ENCODE measurements around the gene GNAT2.

GNAT2 gene

GRCh38 chr1:109613361-109614147 is 5.9 kb downstream of the GNAT2 start:
- DNase-seq (ENCODE audit: low read depth in 2 of 3, low spot score in 1 of 3): no peak

DNA sequence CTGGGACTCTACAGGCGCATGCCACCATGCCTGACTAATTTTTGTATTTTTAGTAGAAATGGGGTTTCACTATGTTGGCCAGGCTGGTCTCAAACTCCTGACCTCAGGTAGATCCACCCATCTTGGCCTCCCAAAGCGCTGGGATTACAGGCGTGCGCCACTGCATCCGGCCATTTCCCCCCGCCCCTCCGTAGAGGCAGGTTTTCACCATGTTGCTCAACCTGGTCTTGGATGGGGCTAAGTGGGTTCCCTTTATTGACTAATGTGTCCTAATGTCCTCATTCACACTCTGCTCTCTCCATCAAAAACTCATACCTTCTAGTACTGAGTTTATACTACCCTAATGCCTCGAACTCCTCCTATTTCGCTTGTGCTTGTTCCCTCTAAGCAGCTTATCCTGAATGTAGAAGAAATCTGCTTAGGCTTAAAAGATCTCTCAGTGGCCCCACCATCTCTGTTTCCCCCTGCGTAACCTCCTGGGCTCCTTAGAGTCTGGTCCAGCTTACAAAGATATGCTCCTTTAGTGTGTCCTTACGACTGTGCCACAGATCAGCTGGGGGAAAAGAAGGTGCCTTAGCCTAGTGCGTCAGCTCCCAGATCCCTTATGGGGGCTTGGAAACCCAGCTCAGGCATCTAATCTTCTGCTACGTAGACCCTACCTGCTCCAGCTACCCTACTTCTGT is 8.0 kb downstream of the GNAT2 start:
- no peak for DNase-seq (ENCODE audit: low read depth in 2 of 3, low spot score in 1 of 3)

DNA sequence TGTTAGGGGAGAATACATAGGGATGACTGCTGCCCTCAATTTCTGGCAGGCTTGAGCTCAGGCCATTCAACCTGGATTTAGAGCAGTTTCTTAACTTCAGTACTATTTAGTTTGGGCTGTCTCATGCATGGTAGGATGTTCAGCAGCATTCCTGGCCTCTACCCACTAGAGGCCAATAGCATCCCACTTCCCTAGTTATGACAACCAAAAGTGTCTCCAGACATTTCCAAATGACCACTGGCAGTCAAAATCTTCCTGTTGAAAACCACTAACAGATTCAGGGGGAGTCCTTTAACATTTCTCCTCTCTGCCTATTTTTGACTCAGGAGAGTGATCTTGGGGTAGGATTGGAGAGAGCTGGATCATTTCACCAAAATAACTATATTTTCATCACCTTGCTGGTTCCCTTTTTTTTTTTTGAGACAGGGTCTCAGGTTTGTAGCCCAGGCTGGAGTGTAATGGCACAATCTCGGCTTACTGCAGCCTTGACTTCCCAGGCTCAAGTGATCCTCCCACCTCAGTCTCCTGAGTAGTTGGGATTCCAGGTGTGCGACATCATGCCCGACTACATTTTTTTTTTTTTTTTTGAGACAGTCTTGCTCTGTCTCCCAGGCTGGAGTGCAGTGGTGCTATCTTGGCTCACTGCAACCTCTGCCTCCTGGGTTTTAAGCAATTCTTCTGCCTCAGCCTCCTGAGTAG is 8.7 kb downstream of the GNAT2 start:
- DNase-seq (ENCODE audit: low read depth in 2 of 3, low spot score in 1 of 3): no peak

- DNase-seq (ENCODE audit: low read depth in 2 of 3, low spot score in 1 of 3): no peak
Observed at GRCh38 chr1:109609881-109610280, 9.5 kb downstream of the GNAT2 start.

- no peak for DNase-seq (ENCODE audit: low read depth in 2 of 3, low spot score in 1 of 3)
Observed at GRCh38 chr1:109605381-109605780, 14.0 kb downstream of the GNAT2 start.

GRCh38 chr1:109603229-109603628 is 16.2 kb downstream of the GNAT2 start:
- no peak for DNase-seq (ENCODE audit: low read depth in 2 of 3, low spot score in 1 of 3)

GRCh38 chr1:109598655-109599054 is 20.8 kb downstream of the GNAT2 start:
- no peak for DNase-seq (ENCODE audit: low read depth in 2 of 3, low spot score in 1 of 3)

DNA sequence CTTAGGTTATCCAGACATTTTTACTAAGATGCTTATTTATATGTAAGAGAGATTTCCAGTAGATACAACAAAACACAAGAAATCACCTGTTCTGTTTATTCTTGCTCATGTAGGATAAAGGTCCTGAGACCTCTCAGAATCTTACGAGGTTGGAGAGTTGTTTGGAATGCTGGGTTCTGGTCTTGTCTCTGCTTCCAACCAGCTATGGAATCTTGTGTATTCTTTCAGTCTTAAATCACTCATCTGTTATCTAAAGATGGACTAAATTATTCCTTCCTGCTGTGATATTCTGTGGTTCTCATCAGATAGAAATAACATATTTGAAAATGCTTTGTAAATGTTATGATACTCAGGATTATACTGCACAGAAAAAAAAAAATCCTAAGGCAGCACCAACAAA is 21.3 kb downstream of the GNAT2 start:
- DNase-seq (ENCODE audit: low read depth in 2 of 3, low spot score in 1 of 3): no peak

DNA sequence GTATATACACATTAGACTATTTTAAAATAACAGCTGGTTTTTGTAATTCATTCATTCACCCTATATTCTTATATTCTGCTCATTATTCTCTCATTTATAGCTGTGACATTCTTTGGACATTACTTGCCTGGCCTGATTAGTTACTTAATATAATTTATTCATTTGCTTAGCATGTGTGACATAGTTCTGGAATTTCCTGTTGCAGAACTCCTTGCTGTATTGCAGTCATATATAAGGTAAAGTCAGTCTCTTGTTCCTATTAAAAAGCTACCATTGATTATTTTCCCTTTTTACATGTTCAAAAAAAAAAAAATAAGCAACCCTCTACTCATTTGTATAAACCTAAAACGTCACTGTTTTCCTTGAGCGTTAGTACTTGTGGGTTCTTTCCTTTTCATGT is 23.9 kb downstream of the GNAT2 start:
- no peak for DNase-seq (ENCODE audit: low read depth in 2 of 3, low spot score in 1 of 3)

DNA sequence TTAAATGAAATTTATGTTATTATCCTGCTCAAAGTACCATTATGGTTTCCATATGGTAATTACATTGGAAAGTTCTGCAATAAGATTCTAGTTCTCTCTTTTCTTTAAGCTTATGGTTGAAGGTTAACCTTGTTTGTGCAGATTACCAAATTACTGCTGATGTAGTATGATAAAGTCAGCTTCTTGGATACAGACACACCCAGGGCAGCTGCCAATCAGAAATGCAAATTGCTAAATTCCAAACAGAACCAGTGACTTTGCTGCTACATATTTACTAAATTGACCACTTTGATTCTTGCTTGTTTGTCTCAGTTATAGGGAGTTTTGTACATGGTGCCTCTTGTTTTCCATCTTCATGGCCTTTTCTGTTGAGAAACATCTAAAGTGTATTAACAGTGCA is 26.5 kb downstream of the GNAT2 start:
- no peak for DNase-seq (ENCODE audit: low read depth in 2 of 3, low spot score in 1 of 3)

DNA sequence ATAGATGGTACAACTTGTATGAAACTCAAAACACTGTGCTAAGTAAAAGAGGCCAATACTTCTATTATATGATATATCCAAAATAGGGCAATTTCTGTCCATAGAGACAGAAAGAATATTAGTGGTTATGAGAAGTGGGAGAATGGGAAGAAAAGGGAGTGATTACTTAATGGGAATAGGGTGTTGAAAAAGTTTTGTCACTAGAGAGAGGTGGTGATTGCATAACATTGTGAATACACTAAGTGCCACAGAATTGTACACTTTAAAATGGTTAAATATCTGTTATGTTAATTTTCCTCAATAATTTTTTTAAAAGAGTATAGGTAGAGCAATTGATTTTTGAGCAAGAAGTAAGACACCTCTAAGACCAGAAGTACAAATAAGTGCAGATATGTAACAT is 29.7 kb downstream of the GNAT2 start:
- DNase-seq (ENCODE audit: low read depth in 2 of 3, low spot score in 1 of 3): no peak

DNA sequence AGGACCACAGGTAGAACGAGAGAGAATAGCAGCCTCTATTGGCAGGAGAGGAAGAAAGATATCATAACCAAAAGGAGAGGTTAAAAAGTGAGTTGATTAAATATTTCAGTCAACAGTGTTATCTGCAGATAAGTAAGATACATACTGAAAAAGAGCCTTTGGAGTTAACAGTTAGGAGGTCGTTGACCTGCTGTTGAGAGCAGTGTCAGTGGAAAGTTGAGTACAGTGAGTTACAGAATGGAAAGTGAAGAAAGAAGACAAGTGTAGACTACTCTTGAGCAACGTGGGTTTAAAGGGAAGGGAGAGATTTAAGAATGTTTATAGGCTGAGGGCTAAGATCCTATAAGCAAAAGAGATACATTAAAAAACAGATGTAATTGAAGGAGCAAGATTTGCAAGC is 30.2 kb downstream of the GNAT2 start:
- no peak for DNase-seq (ENCODE audit: low read depth in 2 of 3, low spot score in 1 of 3)

DNA sequence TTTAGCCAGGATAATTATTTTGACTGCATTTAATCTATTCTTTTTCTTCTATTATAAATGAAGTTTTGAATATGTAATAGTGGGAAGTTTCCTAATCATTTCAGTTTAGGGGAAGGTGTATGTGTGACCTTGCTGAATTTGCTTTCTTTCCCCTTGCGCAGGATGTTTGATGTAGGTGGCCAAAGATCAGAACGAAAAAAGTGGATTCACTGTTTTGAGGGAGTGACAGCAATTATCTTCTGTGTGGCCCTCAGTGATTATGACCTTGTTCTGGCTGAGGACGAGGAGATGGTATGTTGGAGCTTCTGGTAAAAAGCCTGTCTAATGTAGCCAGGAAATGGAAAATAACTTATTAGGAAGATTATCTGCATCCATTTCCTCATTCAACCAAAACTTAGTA is 33.4 kb downstream of the GNAT2 start:
- no peak for DNase-seq (ENCODE audit: low read depth in 2 of 3, low spot score in 1 of 3)

DNA sequence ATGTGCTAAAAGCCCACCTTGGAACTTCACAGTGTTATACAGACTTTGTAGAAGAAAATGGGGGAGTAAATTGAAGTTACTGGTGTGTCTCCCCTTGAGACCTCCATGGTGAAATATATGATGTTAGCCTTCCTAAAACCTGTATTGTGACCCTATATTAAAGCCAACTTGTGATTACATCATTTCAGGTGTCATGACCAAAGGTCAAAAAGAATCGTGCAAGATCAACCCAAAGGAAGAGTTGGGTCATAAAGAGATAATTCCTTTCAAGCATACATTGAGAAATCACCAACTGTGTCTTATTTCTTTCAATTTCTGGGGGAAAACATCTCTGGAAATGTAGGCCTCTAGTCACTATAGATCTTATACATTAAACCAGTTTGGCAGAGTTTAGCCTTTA is 34.6 kb downstream of the GNAT2 start:
- no peak for DNase-seq (ENCODE audit: low read depth in 2 of 3, low spot score in 1 of 3)

DNA sequence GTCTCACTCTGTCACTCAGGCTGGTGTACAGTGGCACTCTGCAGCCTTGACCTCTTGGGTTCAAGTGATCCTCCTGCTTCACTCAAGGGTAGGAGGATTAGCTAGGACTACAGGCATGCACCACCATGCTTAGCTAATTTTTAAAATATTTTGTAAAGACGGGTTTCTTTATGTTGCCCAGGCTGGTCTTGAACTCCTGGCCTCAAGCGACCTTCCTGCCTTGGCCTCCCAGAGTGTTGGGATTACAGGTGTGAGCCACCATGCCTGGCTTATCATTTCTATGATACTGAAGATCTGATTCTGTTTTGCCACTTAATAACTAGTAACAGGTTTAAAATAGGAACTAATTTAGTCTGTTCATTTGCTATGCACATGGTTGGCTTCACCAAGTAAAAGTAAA is 37.4 kb downstream of the GNAT2 start:
- no peak for DNase-seq (ENCODE audit: low read depth in 2 of 3, low spot score in 1 of 3)

- DNase-seq (ENCODE audit: low read depth in 2 of 3, low spot score in 1 of 3): no peak
Observed at GRCh38 chr1:109579491-109579890, 39.9 kb downstream of the GNAT2 start.

DNA sequence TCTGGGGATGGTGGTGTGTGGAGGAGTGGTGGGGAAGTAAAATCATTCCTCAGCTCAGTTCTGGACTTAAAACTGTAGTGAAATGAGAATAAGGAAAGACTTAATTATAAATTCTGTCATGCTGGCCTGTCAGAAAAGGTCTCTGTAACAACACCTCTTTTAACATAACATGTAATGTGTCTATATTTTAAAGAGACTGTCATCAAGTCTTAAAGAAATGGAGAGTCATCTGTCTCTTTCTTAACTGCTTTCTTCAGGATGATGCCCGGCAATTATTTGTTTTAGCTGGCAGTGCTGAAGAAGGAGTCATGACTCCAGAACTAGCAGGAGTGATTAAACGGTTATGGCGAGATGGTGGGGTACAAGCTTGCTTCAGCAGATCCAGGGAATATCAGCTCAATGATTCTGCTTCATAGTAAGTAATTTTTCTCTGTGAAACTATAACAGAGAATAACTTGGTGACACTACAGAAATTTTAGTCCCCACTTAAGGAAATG is 40.4 kb downstream of the GNAT2 start:
- DNase-seq (ENCODE audit: low read depth in 2 of 3, low spot score in 1 of 3): no peak

GRCh38 chr1:109573785-109574184 is 45.6 kb downstream of the GNAT2 start:
- no peak for DNase-seq (ENCODE audit: low read depth in 2 of 3, low spot score in 1 of 3)

GRCh38 chr1:109570414-109570813 is 49.0 kb downstream of the GNAT2 start:
- no peak for DNase-seq (ENCODE audit: low read depth in 2 of 3, low spot score in 1 of 3)

GRCh38 chr1:109569323-109569722 is 50.1 kb downstream of the GNAT2 start:
- DNase-seq (ENCODE audit: low read depth in 2 of 3, low spot score in 1 of 3): no peak

DNA sequence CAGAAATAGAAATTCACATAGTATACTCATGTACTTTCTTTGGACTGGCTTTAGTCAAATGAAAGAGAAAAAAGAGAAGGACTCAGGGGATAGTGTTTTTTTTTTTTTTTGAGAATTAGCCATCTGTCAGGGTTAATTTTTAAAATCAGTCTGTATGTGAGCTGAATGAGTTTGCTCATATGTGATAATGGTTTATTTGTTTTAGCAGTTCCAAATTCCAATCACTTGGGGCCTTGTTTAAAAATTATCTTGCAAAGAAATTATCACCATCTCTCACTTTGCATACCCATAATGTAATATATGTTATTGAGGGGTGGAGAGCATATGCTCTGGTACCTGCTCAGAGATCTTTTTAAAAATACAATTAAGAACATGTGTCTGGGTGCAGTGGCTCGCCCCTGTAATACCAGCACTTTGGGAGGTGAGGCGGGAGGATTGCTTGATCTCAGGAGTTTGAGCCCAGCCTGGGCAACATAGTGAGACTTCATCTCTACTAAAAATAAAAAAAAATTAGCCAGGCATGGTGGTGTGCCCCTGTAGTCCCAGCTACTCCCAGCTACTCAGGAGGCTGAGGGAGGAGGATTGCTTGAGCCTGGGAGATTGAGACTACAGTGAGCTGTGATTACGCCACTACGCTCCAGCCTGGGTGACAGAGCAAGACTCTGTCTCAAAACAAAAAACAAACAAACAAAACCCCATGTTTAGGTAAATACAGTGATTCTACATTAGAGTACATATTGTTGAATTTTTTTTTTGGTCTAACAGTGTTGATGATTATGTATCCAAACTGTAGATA is 51.3 kb downstream of the GNAT2 start:
- DNase-seq (ENCODE audit: low read depth in 2 of 3, low spot score in 1 of 3): no peak
